HG03139 (cell line): ENCODE results near the gene C1QTNF6.
"Not testable (repeated sequence)": the region's sequence is repeated elsewhere in the genome, so short reads cannot be mapped to it uniquely, and the experiment has no call there.

Experiments used
- ATAC-seq: cut with Tn5 transposase; IDR thresholded peaks from one replicate; pipeline ENCODE4 v1.9.1; 2021; ENCODE audit not compliant: unreplicated experiment

Gene C1QTNF6

GRCh38 chr22:37178350-37179125, 9.5 kb downstream of the C1QTNF6 start:
- ATAC-seq = no peak

- no peak for ATAC-seq
Observed at GRCh38 chr22:37177755-37178154, 10.3 kb downstream of the C1QTNF6 start.

- ATAC-seq = no peak
Observed at GRCh38 chr22:37177221-37177620, 10.8 kb downstream of the C1QTNF6 start.

DNA sequence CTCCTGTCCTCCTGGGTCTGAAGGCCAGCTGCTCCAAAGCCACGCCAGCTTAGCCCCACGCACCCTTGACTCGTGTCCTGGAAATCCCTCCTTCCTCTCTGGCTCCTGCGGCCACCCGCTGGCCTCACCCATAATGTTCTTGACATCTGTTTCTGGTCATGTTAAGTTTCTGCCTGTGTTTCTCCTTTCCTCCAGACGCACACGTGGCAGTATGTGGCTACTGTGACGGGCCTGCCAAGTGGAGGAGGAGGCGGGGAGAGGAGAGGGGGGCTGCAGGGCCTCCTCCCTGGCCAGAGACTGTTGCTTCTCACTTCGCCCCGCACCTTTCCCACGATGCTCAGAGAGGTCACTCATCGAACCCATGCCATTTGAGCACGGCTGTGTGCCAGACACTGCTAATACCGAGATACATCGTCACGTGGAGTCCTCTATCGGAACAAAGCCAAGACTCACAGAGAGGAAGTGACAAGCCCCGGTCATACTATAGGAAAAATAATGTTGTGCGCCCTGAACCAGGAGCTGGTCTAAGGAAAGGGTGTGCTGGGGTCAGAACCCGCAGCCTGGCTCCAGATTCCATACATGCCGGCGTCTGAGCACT, 11.5 kb downstream of the C1QTNF6 start:
- no peak for ATAC-seq

- no peak for ATAC-seq
Observed at GRCh38 chr22:37175414-37176281, 12.4 kb downstream of the C1QTNF6 start.

GRCh38 chr22:37174964-37175363, 13.1 kb downstream of the C1QTNF6 start:
- no peak for ATAC-seq

DNA sequence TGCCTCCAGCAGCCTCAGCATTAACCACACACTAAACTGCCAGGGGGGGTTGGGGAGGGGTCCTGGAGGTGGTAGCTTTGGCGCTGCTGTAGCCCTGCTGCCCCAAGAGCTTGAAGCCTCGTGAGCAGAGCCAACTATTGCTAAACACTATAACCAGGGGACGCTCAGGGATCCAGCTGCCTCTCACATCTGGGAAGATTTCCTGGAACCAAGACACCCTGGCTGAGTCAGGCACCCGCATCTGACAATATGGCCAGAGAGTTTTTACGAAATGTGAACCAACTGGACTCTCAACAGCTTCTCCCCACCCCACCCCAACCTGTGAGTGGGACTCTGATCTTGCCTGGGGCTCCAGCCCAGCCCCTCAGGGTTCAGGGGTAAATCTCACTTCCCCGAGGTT, 14.3 kb downstream of the C1QTNF6 start:
- no peak for ATAC-seq

DNA sequence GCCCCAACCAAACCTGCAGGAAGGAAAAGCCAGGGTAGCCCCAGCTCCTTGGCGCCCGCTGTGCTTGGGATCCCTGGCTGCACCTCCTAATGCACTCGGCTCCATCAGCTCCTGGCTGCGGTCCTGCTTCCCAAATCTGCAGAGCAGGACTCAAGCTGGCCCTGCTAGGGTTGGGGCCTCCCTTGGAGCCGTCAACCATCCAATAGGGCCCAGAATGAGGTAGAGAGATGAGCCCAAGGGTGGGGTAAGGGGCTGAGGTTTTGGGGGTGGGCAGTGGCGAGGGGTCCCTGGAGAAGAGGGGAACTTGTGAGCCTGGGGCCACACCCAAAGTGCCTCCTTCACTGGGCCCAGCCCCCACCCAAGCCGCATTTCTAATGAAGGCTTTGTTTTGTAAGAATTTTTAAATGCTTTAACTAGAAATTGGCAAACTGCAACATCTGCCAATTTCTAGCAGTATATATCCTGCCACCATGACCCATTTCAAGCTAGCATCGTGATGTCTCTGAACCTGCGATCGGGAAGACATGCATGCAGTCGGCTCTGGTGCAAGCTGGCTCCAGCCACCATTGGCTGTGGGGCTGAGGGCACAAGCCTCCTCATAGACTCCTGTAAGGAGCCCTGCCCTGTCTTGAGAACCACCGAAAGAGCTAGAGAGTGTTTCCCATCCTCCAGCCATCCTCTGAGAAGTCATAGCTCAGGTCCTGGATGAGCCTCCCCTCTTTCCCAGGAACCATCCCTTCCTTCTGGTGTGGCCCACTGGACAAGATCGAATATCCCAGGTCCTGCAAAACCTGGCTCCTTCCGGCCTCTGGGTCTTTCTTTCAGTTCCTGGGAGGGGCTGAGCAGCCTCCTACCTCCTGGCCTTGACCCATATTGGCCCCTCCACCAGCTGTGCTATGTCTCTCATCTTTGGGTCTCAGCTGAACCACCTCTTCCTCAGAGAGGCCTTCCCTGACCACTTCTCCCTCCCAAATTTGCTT, 15.5 kb downstream of the C1QTNF6 start:
- ATAC-seq = no peak

- no peak for ATAC-seq
Observed at GRCh38 chr22:37171662-37172061, 16.4 kb downstream of the C1QTNF6 start.

DNA sequence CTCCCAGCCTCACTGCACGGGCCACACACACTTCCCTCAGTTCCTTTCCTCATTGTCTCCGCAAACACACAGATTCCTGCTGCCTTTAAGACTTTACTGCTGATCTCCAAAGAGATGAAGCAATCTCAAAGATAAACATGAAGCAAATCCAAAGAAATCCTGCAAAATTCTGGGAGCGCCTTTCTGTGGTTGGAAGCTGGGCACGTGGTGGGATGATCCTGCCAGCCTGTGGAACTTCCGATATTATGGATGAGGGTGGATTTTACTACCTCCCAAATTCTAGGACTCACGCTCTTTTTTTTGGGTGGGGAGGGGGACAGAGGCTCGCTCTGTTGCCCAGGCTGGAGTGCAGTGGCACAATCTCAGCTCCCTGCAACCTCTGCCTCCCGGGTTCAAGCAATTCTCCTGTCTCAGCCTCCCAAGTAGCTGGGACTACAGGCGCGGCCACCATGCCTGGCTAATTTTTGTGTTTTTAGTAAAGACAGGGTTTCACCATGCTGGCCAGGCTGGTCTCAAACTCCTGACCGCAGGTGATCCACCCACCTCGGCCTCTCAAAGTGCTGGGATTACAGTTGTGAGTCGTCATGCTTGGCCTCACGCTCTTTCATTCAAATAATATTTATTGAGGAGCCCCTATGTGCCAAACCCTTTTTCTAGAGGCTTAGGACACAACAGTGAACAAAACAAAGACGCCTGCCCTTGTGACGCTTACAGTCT, 17.2 kb downstream of the C1QTNF6 start:
- not testable (repeated sequence) for ATAC-seq

- no peak for ATAC-seq
Observed at GRCh38 chr22:37169947-37170688, 17.9 kb downstream of the C1QTNF6 start.

- ATAC-seq = no peak
Observed at GRCh38 chr22:37169406-37169805, 18.6 kb downstream of the C1QTNF6 start.

DNA sequence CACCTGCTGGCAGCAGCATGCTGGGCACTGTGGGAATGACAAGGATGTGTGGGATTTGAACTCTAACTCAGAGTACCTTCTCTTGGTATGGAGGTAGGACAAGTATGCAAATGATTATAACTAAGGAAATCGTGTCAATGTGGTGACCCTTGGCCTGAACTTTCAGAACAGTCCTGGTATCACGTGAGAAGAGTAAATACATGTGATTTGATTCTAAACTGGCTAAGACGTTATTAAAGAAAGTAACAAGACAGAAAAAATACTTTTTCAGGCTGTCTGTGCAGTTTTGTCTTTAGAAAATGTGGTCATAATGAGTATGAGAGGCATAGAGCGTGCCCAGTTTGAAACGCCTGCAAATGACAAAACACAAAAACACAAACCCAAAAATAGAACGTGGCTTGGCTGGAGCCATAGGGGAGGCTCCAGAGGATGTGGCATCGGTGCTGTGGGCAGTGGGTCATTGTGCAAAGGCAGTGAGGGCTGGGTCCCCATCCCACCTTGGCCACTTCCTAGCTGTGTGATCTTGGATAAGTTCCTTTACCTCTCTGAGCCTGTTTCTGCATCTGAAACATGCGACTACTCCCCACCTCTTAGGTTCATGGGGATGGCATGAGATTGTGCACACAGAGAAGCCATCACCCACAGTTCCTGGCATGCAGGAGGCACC, 19.9 kb downstream of the C1QTNF6 start:
- ATAC-seq = no peak

GRCh38 chr22:37167176-37167980, 20.7 kb downstream of the C1QTNF6 start:
- no peak for ATAC-seq

DNA sequence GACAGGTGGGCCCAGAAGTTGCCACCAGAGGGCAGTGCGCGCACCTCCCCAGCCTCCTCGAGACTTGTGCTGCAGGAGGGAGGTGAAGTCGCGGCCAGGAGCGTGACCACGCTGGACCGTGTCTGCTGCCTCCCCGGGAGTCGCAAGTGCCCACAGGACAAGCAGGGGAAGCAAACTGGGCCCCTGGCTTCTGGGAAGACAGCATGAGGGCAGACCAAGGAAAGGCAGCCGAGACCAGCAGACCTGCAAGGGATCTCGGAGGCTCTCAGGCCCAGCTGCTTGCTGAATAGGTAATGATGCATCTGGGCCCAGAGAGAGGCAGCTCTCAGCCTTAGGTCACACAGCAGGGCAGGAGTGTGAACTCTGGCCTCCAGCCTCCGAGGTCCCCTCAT, 21.4 kb downstream of the C1QTNF6 start:
- ATAC-seq = no peak

- no peak for ATAC-seq
Observed at GRCh38 chr22:37165940-37166674, 21.9 kb downstream of the C1QTNF6 start.

DNA sequence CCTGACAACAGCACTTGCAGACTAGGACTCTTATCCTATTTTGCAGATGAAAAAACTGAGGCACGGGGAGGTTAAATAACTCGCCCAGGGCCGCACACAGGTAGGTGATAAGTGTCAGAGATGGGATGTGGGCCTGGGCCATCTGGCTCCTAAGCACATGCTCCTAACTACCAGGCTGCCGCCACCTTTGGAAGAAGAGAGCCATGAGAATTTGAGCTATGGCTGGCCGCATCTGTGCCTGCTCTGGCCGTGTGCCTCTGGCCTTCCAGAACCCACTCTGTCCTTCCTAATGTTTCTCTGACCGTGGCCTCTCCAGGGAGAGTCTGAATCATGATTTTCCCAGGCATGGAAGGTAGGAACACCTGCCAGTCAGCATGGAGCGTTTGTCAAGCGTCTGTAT, 23.0 kb downstream of the C1QTNF6 start:
- no peak for ATAC-seq
